ENCODE results near the gene ABCC1.

Gene ABCC1

GRCh38 chr16:16184594-16184993 is 235.2 kb downstream of the ABCC1 start:
- H2BK12ac ChIP-seq (ENCODE audit: low read length), result no peak overlapping the region
- no CpG with 5 or more reads among the region's 5 CpGs for WGBS (ENCODE audit: extremely low coverage, insufficient coverage, insufficient read length)
- DNase-seq, result no peak

DNA sequence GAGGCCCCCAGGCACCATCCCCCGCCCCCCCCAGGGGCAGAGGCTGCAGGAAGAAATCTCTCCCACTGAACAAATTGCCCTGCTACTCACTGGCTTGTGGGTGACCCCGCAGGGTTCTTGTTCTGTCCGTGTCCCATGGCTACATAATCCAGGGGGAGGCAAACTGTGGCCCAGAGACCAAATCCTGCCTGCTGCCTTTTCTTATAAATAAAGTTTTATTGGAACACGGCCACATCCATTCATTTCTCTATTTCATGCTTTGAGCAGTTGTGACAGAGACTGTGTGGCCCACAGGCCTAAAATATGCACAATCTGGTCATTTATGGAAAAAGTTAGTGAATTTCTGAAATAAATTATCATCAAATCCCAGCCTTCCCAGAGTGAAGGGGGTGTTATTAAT is 235.7 kb downstream of the ABCC1 start:
- no peak overlapping the region for H2BK5ac ChIP-seq (ENCODE audit: low read depth, low read length, poor library complexity)
- H2AFZ ChIP-seq (ENCODE audit: insufficient read depth, low read length, poor library complexity), result no peak overlapping the region
- H2AK5ac ChIP-seq (ENCODE audit: low read length), result no peak overlapping the region
- no peak overlapping the region for H2BK120ac ChIP-seq (ENCODE audit: insufficient read depth, low read length, poor library complexity)
- H3K14ac ChIP-seq (ENCODE audit: low read length), result no peak overlapping the region
- DNase-seq, result no peak
- no peak overlapping the region for H3K23ac ChIP-seq (ENCODE audit: low read length)
- no peak overlapping the region for H3K9ac ChIP-seq (ENCODE audit: low read length)
- no peak overlapping the region for H3K4me2 ChIP-seq (ENCODE audit: low read length)
- H3K36me3 ChIP-seq (ENCODE audit: control insufficient read depth in 1 of 2, insufficient read depth in 2 of 2, low read length in 2 of 2), result no peaks in the 10 kb centered on the region
- H4K8ac ChIP-seq (ENCODE audit: low read depth, low read length), result no peak overlapping the region
- H3K79me1 ChIP-seq (ENCODE audit: low read length), result no peaks in the 10 kb centered on the region
- H4K12ac ChIP-seq (ENCODE audit: low read depth, low read length), result no peak overlapping the region
- no peak overlapping the region for H3K18ac ChIP-seq (ENCODE audit: low read length)
- H3K4ac ChIP-seq (ENCODE audit: low read depth, low read length), result no peak overlapping the region
- H3K27me3 ChIP-seq (ENCODE audit: insufficient read depth, low read length), result no peaks in the 10 kb centered on the region
- H3K79me2 ChIP-seq (ENCODE audit: control insufficient read depth, insufficient read depth, low read length, poor library complexity), result no peaks in the 10 kb centered on the region
- H4K91ac ChIP-seq (ENCODE audit: low read depth, low read length), result no peak overlapping the region
- whole genome bisulfite sequencing (ENCODE audit: extremely low coverage, insufficient coverage, insufficient read length), result no CpG with 5 or more reads among the region's 4 CpGs
- H3K4me3 ChIP-seq (ENCODE audit: low read depth, low read length), result no peak overlapping the region
- H3K9me3 ChIP-seq (ENCODE audit: insufficient read depth, low read depth, low read length), result no peaks in the 10 kb centered on the region
- H3K27ac ChIP-seq (ENCODE audit: low read depth, low read length), result no peak overlapping the region
- no peak overlapping the region for H2BK12ac ChIP-seq (ENCODE audit: low read length)
- no peaks in the 10 kb centered on the region for H3K4me1 ChIP-seq (ENCODE audit: control insufficient read depth in 1 of 2, insufficient read depth in 2 of 2, low read length in 2 of 2)

More at GRCh38 chr16:16184594-16184993, 235.2 kb downstream of the ABCC1 start:
- Histone ChIP-seq H3K79me2 (ENCODE audit: control insufficient read depth, insufficient read depth, low read length, poor library complexity) (no peaks in the 10 kb centered on the region), H3K23ac (ENCODE audit: low read length) (no peak overlapping the region), H2AK5ac (ENCODE audit: low read length) (no peak overlapping the region), H3K14ac (ENCODE audit: low read length) (no peak overlapping the region), H3K4ac (ENCODE audit: low read depth, low read length) (no peak overlapping the region), H3K4me2 (ENCODE audit: low read length) (no peak overlapping the region), H3K4me1 (ENCODE audit: control insufficient read depth in 1 of 2, insufficient read depth in 2 of 2, low read length in 2 of 2) (no peaks in the 10 kb centered on the region), H3K18ac (ENCODE audit: low read length) (no peak overlapping the region), H4K12ac (ENCODE audit: low read depth, low read length) (no peak overlapping the region), H2BK5ac (ENCODE audit: low read depth, low read length, poor library complexity) (no peak overlapping the region), H3K36me3 (ENCODE audit: control insufficient read depth in 1 of 2, insufficient read depth in 2 of 2, low read length in 2 of 2) (no peaks in the 10 kb centered on the region), H3K79me1 (ENCODE audit: low read length) (no peaks in the 10 kb centered on the region), H3K9ac (ENCODE audit: low read length) (no peak overlapping the region), H3K9me3 (ENCODE audit: insufficient read depth, low read depth, low read length) (no peaks in the 10 kb centered on the region), H2AFZ (ENCODE audit: insufficient read depth, low read length, poor library complexity) (no peak overlapping the region), H4K91ac (ENCODE audit: low read depth, low read length) (no peak overlapping the region), H2BK120ac (ENCODE audit: insufficient read depth, low read length, poor library complexity) (no peak overlapping the region), H3K27me3 (ENCODE audit: insufficient read depth, low read length) (no peaks in the 10 kb centered on the region), H3K27ac (ENCODE audit: low read depth, low read length) (no peak overlapping the region), H4K8ac (ENCODE audit: low read depth, low read length) (no peak overlapping the region), H3K4me3 (ENCODE audit: low read depth, low read length) (no peak overlapping the region)

DNA sequence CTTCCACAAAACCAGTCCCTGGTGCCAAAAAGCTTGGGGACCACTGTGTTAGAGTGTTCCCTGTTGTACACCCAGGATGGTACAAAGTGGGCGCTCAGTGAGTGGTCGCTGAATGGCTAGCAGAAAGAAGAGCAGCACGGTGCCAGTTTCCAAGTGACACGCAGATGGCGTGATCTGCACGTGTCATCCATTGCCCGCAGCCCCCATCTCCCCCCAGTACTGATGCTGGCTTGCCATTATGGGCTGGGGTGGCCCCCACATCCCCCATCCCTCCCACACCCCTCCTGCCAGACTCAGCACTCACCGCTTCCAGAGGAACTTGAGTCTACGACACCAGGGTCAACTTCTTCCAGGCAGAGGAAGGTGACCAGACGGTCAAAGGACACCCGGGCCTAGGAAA is 237.4 kb downstream of the ABCC1 start:
- no peak overlapping the region for H4K91ac ChIP-seq (ENCODE audit: low read depth, low read length)
- H4K12ac ChIP-seq (ENCODE audit: low read depth, low read length), result no peak overlapping the region
- H2AK5ac ChIP-seq (ENCODE audit: low read length), result no peak overlapping the region
- no peak overlapping the region for H3K4me2 ChIP-seq (ENCODE audit: low read length)
- no CpG with 5 or more reads among the region's 11 CpGs for WGBS (ENCODE audit: extremely low coverage, insufficient coverage, insufficient read length)
- no peak overlapping the region for H3K4ac ChIP-seq (ENCODE audit: low read depth, low read length)
- no peaks in the 10 kb centered on the region for H3K9me3 ChIP-seq (ENCODE audit: insufficient read depth, low read depth, low read length)
- no peak overlapping the region for H4K8ac ChIP-seq (ENCODE audit: low read depth, low read length)
- H3K36me3 ChIP-seq (ENCODE audit: control insufficient read depth in 1 of 2, insufficient read depth in 2 of 2, low read length in 2 of 2), result no peaks in the 10 kb centered on the region
- no peak for DNase-seq
- H3K4me1 ChIP-seq (ENCODE audit: control insufficient read depth in 1 of 2, insufficient read depth in 2 of 2, low read length in 2 of 2), result no peaks in the 10 kb centered on the region
- H3K27ac ChIP-seq (ENCODE audit: low read depth, low read length), result no peak overlapping the region
- no peak overlapping the region for H2BK120ac ChIP-seq (ENCODE audit: insufficient read depth, low read length, poor library complexity)
- no peak overlapping the region for H3K23ac ChIP-seq (ENCODE audit: low read length)
- no peaks in the 10 kb centered on the region for H3K27me3 ChIP-seq (ENCODE audit: insufficient read depth, low read length)
- no peak overlapping the region for H2BK12ac ChIP-seq (ENCODE audit: low read length)
- H2AFZ ChIP-seq (ENCODE audit: insufficient read depth, low read length, poor library complexity), result no peak overlapping the region
- no peak overlapping the region for H3K18ac ChIP-seq (ENCODE audit: low read length)
- no peak overlapping the region for H2BK5ac ChIP-seq (ENCODE audit: low read depth, low read length, poor library complexity)
- H3K4me3 ChIP-seq (ENCODE audit: low read depth, low read length), result no peak overlapping the region
- H3K79me1 ChIP-seq (ENCODE audit: low read length), result no peaks in the 10 kb centered on the region
- no peak overlapping the region for H3K9ac ChIP-seq (ENCODE audit: low read length)
- no peaks in the 10 kb centered on the region for H3K79me2 ChIP-seq (ENCODE audit: control insufficient read depth, insufficient read depth, low read length, poor library complexity)
- no peak overlapping the region for H3K14ac ChIP-seq (ENCODE audit: low read length)

- H3K79me1 ChIP-seq (ENCODE audit: low read length), result no peaks in the 10 kb centered on the region
- H2BK5ac ChIP-seq (ENCODE audit: low read depth, low read length, poor library complexity), result no peak overlapping the region
- no peak overlapping the region for H2BK120ac ChIP-seq (ENCODE audit: insufficient read depth, low read length, poor library complexity)
- no peaks in the 10 kb centered on the region for H3K79me2 ChIP-seq (ENCODE audit: control insufficient read depth, insufficient read depth, low read length, poor library complexity)
- H2AFZ ChIP-seq (ENCODE audit: insufficient read depth, low read length, poor library complexity), result no peak overlapping the region
- H3K9ac ChIP-seq (ENCODE audit: low read length), result no peak overlapping the region
- no peak overlapping the region for H3K4me3 ChIP-seq (ENCODE audit: low read depth, low read length)
- WGBS (ENCODE audit: extremely low coverage, insufficient coverage, insufficient read length), result no CpG with 5 or more reads among the region's 13 CpGs
- no peaks in the 10 kb centered on the region for H3K36me3 ChIP-seq (ENCODE audit: control insufficient read depth in 1 of 2, insufficient read depth in 2 of 2, low read length in 2 of 2)
- no peak overlapping the region for H3K4ac ChIP-seq (ENCODE audit: low read depth, low read length)
- DNase-seq, result no peak
- H4K12ac ChIP-seq (ENCODE audit: low read depth, low read length), result no peak overlapping the region
- H3K14ac ChIP-seq (ENCODE audit: low read length), result no peak overlapping the region
- no peak overlapping the region for H4K8ac ChIP-seq (ENCODE audit: low read depth, low read length)
- H2AK5ac ChIP-seq (ENCODE audit: low read length), result no peak overlapping the region
- no peak overlapping the region for H3K27ac ChIP-seq (ENCODE audit: low read depth, low read length)
- no peak overlapping the region for H3K23ac ChIP-seq (ENCODE audit: low read length)
- no peaks in the 10 kb centered on the region for H3K9me3 ChIP-seq (ENCODE audit: insufficient read depth, low read depth, low read length)
- no peak overlapping the region for H4K91ac ChIP-seq (ENCODE audit: low read depth, low read length)
- no peak overlapping the region for H3K4me2 ChIP-seq (ENCODE audit: low read length)
- H3K18ac ChIP-seq (ENCODE audit: low read length), result no peak overlapping the region
- no peak overlapping the region for H2BK12ac ChIP-seq (ENCODE audit: low read length)
- no peaks in the 10 kb centered on the region for H3K27me3 ChIP-seq (ENCODE audit: insufficient read depth, low read length)
- H3K4me1 ChIP-seq (ENCODE audit: control insufficient read depth in 1 of 2, insufficient read depth in 2 of 2, low read length in 2 of 2), result no peaks in the 10 kb centered on the region
These were observed 239.4 kb downstream of the ABCC1 start for GRCh38 chr16:16188827-16189226.

Data from trophoblast cell (in vitro differentiated cells and primary cell).